CD8-positive, alpha-beta memory T cell (primary cell): ENCODE measurements around the gene MTCL3.

Source experiments
- CTCF ChIA-PET: fragments of 350-600 bp; sonication (Branson Sonifier 250); formaldehyde crosslinking; loops from one replicate; lab custom pipeline; 2021; ENCODE audit warnings: antibody characterized with exemption; lab: Charles Lee
- POLR2A ChIA-PET: fragments of 350-600 bp; sonication (Branson Sonifier 250); formaldehyde crosslinking; loops from one replicate; lab custom pipeline; 2021; ENCODE audit warnings: antibody characterized with exemption; lab: Charles Lee
- DNase-seq, 5 donors: peaks; one replicate each; pipeline versions ENCODE4 v3.0.0 to v3.0.0-alpha.2; 2020 to 2022; ENCODE audit warnings: mixed read lengths in 1 of 5
- H3K27ac ChIP-seq: one replicate; pipeline ENCODE4 v1.7.0; 2013; ENCODE audit warnings: low read depth, mild to moderate bottlenecking, low read length, moderate library complexity
- H3K27me3 ChIP-seq: 2 replicates; pipeline ENCODE4 v1.7.0; 2013; ENCODE audit warnings: low read length, mild to moderate bottlenecking; ENCODE audit not compliant: insufficient read depth, poor library complexity, severe bottlenecking
- H3K36me3 ChIP-seq: 2 replicates; pipeline ENCODE4 v1.7.0; 2013; ENCODE audit warnings: mild to moderate bottlenecking, low read length, moderate library complexity; ENCODE audit not compliant: insufficient read depth
- H3K4me1 ChIP-seq: 2 replicates; pipeline ENCODE4 v1.7.0; 2013; ENCODE audit warnings: mild to moderate bottlenecking, low read length, moderate library complexity; ENCODE audit not compliant: insufficient read depth
- H3K4me3 ChIP-seq: 2 replicates; pipeline ENCODE4 v1.7.0; 2013; ENCODE audit warnings: mild to moderate bottlenecking, low read length
- H3K9me3 ChIP-seq: 2 replicates; pipeline ENCODE4 v1.7.0; 2013; ENCODE audit warnings: mild to moderate bottlenecking, low read length
- H3K27ac Mint-ChIP-seq, 8 donors: one replicate each; pipeline ENCODE4 v1.8.0; 2020 to 2021; ENCODE audit warnings: mixed read lengths in 8 of 8, mild to moderate bottlenecking in 6 of 8, inconsistent platforms in 3 of 8, moderate library complexity in 3 of 8
- H3K27me3 Mint-ChIP-seq, 2 donors: one replicate each; pipeline ENCODE4 v1.8.0; 2020 to 2021; ENCODE audit warnings: mixed read lengths in 2 of 2, mild to moderate bottlenecking in 1 of 2, moderate library complexity in 1 of 2
- H3K36me3 Mint-ChIP-seq, 3 donors: one replicate each; pipeline ENCODE4 v1.8.0; 2020 to 2021; ENCODE audit warnings: mixed read lengths in 3 of 3, inconsistent platforms in 1 of 3, mild to moderate bottlenecking in 1 of 3
- H3K4me1 Mint-ChIP-seq, 3 donors: one replicate each; pipeline ENCODE4 v1.8.0; 2020 to 2021; ENCODE audit warnings: mixed read lengths in 3 of 3, inconsistent platforms in 1 of 3, mild to moderate bottlenecking in 1 of 3
- H3K4me3 Mint-ChIP-seq, 7 donors: one replicate each; pipeline ENCODE4 v1.8.0; 2020 to 2021; ENCODE audit warnings: mixed read lengths in 7 of 7, mild to moderate bottlenecking in 6 of 7, moderate library complexity in 4 of 7, inconsistent platforms in 2 of 7
- H3K9me3 Mint-ChIP-seq, 5 donors: one replicate each; pipeline ENCODE4 v1.8.0; 2020 to 2022; ENCODE audit warnings: mixed read lengths in 5 of 5, mild to moderate bottlenecking in 3 of 5, moderate library complexity in 2 of 5, inconsistent platforms in 1 of 5

Gene MTCL3

GRCh38 chr6:127464881-127465459, 54.2 kb downstream of the MTCL3 start:
- no peak overlapping the region for H3K27ac ChIP-seq
- DNase-seq: peak; percentile 24 to 63 (median 25)
- Mint-ChIP-seq H3K27ac (no peak overlapping the region), H3K9me3 (no peaks in the 10 kb centered on the region), H3K4me3 (no peak overlapping the region), H3K4me1 (no peaks in the 10 kb centered on the region), H3K27me3 (no peaks in the 10 kb centered on the region), H3K36me3 (no peaks in the 10 kb centered on the region)
- no peaks in the 10 kb centered on the region for H3K9me3 ChIP-seq
- no peak overlapping the region for H3K4me3 ChIP-seq
- POLR2A ChIA-PET: no interaction called here
- CTCF ChIA-PET: interaction anchor here (2.2 kb wide), 2 partner anchors 74 kb away, joined by 11 to 14 read pairs; no protein-coding TSS in a partner anchor
- no peaks in the 10 kb centered on the region for H3K36me3 ChIP-seq
- no peaks in the 10 kb centered on the region for H3K27me3 ChIP-seq
- H3K4me1 ChIP-seq: no peaks in the 10 kb centered on the region

DNA sequence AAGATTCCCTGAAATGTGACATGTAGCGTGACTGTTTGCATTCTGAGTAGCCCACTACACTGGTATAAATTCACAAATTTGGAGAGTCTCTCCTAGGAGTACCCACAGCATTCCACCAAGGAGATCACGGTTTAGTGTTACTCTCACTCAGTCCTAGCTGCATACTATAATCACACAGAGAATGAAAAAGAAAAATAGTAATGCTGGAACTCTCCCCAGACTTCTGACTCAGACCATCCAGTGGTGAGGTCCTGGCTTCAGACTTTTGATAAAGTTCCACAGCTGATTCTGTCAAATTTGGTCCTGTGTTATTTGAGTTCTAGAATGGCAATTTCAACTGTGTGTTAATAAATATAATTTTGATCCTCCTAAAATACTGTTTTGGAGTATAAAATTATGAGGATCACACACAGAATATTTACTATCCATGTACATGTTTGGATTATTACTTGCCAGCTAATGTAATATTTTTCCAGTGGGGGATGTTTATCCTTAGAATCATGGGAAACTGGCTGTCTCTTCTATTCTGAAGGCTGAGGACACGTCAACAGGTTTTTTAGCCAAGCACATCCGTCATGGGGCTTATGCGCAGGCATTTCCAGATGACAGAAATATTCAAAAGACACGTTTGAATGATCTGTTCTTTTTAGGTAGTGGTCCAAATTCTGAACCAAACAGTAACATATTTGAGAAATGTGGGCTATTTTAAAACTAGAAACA, 54.8 kb downstream of the MTCL3 start:
- no peak overlapping the region for H3K27ac ChIP-seq
- H3K4me3 Mint-ChIP-seq: no peak overlapping the region
- H3K4me1 ChIP-seq: no peaks in the 10 kb centered on the region
- POLR2A ChIA-PET: no interaction called here
- no peaks in the 10 kb centered on the region for H3K36me3 ChIP-seq
- no peaks in the 10 kb centered on the region for H3K9me3 Mint-ChIP-seq
- no peaks in the 10 kb centered on the region for H3K9me3 ChIP-seq
- no peaks in the 10 kb centered on the region for H3K36me3 Mint-ChIP-seq
- CTCF ChIA-PET: interaction anchor here (2.2 kb wide), 1 partner anchor 74 kb away, joined by 11 read pairs; no protein-coding TSS in a partner anchor
- no peaks in the 10 kb centered on the region for H3K4me1 Mint-ChIP-seq
- no peak overlapping the region for H3K4me3 ChIP-seq
- H3K27me3 ChIP-seq: no peaks in the 10 kb centered on the region
- DNase-seq: no peak
- no peak overlapping the region for H3K27ac Mint-ChIP-seq
- H3K27me3 Mint-ChIP-seq: no peaks in the 10 kb centered on the region

GRCh38 chr6:127463056-127463455, 56.1 kb downstream of the MTCL3 start:
- no peak overlapping the region for H3K27ac ChIP-seq
- Mint-ChIP-seq H3K27me3 (no peaks in the 10 kb centered on the region), H3K9me3 (no peaks in the 10 kb centered on the region), H3K36me3 (no peaks in the 10 kb centered on the region), H3K27ac (no peak overlapping the region), H3K4me1 (no peaks in the 10 kb centered on the region), H3K4me3 (no peak overlapping the region)
- no peaks in the 10 kb centered on the region for H3K9me3 ChIP-seq
- H3K4me1 ChIP-seq: no peaks in the 10 kb centered on the region
- H3K27me3 ChIP-seq: no peaks in the 10 kb centered on the region
- no peaks in the 10 kb centered on the region for H3K36me3 ChIP-seq
- POLR2A ChIA-PET: no interaction called here
- CTCF ChIA-PET: interaction anchor here (2.2 kb wide), 1 partner anchor 76 kb away, joined by 11 read pairs; no protein-coding TSS in a partner anchor
- H3K4me3 ChIP-seq: no peak overlapping the region
- no peak for DNase-seq

DNA sequence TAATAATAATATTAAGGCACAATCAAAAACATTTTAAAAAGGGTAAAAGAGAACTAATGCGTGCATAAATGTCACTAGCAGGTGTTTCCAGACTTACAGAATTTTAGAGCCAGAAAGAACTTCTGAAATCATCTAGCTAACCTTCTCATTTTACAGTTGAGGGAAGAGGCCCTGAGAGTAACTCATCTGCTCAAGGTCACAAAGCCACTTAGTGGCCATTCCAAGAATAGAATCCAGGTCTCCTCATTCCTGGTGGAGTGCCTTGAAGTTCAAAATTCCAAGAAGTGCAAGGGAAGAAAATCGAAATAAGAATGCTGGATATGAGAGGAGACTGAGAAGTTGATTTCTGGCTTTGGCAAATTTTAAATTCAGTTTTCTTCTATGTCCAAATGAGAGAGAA, 56.8 kb downstream of the MTCL3 start:
- CTCF ChIA-PET: no interaction called here
- no peak overlapping the region for H3K4me3 ChIP-seq

GRCh38 chr6:127460465-127460864, 58.7 kb downstream of the MTCL3 start:
- Histone ChIP-seq H3K4me1 (no peaks in the 10 kb centered on the region), H3K4me3 (no peak overlapping the region), H3K9me3 (no peaks in the 10 kb centered on the region), H3K27ac (no peak overlapping the region), H3K36me3 (no peaks in the 10 kb centered on the region), H3K27me3 (no peaks in the 10 kb centered on the region)
- ChIA-PET POLR2A (no interaction called here), CTCF (interaction anchor here (0.9 kb wide), 1 partner anchor 10 kb away, joined by 3 read pairs; no protein-coding TSS in a partner anchor)
- no peaks in the 10 kb centered on the region for H3K9me3 Mint-ChIP-seq
- no peak overlapping the region for H3K27ac Mint-ChIP-seq
- peaks cover 0 to 1% of the 10 kb centered on the region in 2 donors for H3K27me3 Mint-ChIP-seq
- no peak for DNase-seq
- H3K4me1 Mint-ChIP-seq: no peaks in the 10 kb centered on the region
- H3K36me3 Mint-ChIP-seq: no peaks in the 10 kb centered on the region
- no peak overlapping the region for H3K4me3 Mint-ChIP-seq

More for the DNA sequence above, 56.8 kb downstream of the MTCL3 start:
- Histone ChIP-seq H3K9me3 (no peaks in the 10 kb centered on the region), H3K27me3 (no peaks in the 10 kb centered on the region), H3K36me3 (no peaks in the 10 kb centered on the region), H3K27ac (no peak overlapping the region), H3K4me1 (no peaks in the 10 kb centered on the region)
- Mint-ChIP-seq H3K9me3 (no peaks in the 10 kb centered on the region), H3K4me3 (no peak overlapping the region), H3K4me1 (no peaks in the 10 kb centered on the region), H3K36me3 (no peaks in the 10 kb centered on the region), H3K27ac (no peak overlapping the region), H3K27me3 (no peaks in the 10 kb centered on the region)
- POLR2A ChIA-PET: no interaction called here
- DNase-seq: no peak

DNA sequence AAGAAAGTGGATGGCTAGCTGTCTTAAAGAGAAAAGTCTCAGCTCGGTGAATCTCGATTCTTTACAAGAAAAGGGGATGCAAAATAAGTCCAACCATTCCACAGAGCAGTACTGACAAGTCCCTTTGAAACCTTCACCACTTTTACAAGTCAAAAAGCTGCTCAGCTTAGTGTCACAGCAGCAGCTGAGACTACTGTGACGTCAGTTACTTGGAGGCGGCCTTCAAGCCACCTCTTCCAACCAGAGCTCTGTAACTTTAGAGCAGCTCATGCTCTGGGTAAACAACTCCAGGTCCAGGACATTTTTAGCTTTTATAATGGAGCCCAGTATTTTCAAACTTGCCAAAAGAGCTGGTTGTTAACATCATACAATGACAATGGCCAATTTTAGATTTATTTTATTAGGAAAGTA, 59.9 kb downstream of the MTCL3 start, which contains the start of gene KIAA0408:
Gene KIAA0408 (minus strand): TSS at position 159 of the 411 bp plus-strand sequence. CDS start 5,408 bp downstream, outside the sequence.
- H3K4me1 Mint-ChIP-seq: no peaks in the 10 kb centered on the region
- no peaks in the 10 kb centered on the region for H3K36me3 ChIP-seq
- POLR2A ChIA-PET: no interaction called here

GRCh38 chr6:127458817-127459216, 60.3 kb downstream of the MTCL3 start:
- H3K36me3 Mint-ChIP-seq: no peaks in the 10 kb centered on the region
- H3K27me3 Mint-ChIP-seq: peaks cover 0 to 1% of the 10 kb centered on the region in 2 donors
- Histone ChIP-seq H3K4me1 (no peaks in the 10 kb centered on the region), H3K36me3 (no peaks in the 10 kb centered on the region), H3K4me3 (no peak overlapping the region), H3K27ac (no peak overlapping the region), H3K9me3 (no peaks in the 10 kb centered on the region), H3K27me3 (peaks cover under 1% of the 10 kb centered on the region)
- no peaks in the 10 kb centered on the region for H3K9me3 Mint-ChIP-seq
- no peak overlapping the region for H3K4me3 Mint-ChIP-seq
- ChIA-PET CTCF (interaction anchor here (1.1 kb wide), 1 partner anchor 57 kb away, joined by 3 read pairs; no protein-coding TSS in a partner anchor), POLR2A (no interaction called here)
- no peak overlapping the region for H3K27ac Mint-ChIP-seq
- H3K4me1 Mint-ChIP-seq: no peaks in the 10 kb centered on the region
- DNase-seq: no peak

More for the DNA sequence above, 59.9 kb downstream of the MTCL3 start, which contains the start of gene KIAA0408:
- H3K36me3 Mint-ChIP-seq: no peaks in the 10 kb centered on the region
- no peak within 1 kb of the TSS for H3K4me3 Mint-ChIP-seq
- H3K4me3 ChIP-seq: no peak within 1 kb of the TSS
- DNase-seq: no peak
- H3K27ac ChIP-seq: no peak within 1 kb of the TSS
- H3K27me3 ChIP-seq: no peaks in the 10 kb centered on the region
- no peak within 1 kb of the TSS for H3K27ac Mint-ChIP-seq
- peaks cover 0 to 1% of the 10 kb centered on the region in 2 donors for H3K27me3 Mint-ChIP-seq
- H3K9me3 ChIP-seq: no peaks in the 10 kb centered on the region
- no peaks in the 10 kb centered on the region for H3K9me3 Mint-ChIP-seq
- CTCF ChIA-PET: interaction anchor here (1.1 kb wide), 1 partner anchor 56 kb away, joined by 3 read pairs; no protein-coding TSS in a partner anchor
- H3K4me1 ChIP-seq: no peaks in the 10 kb centered on the region

- H3K27me3 Mint-ChIP-seq: peaks cover 0 to 1% of the 10 kb centered on the region in 2 donors
- Histone ChIP-seq H3K9me3 (no peaks in the 10 kb centered on the region), H3K27me3 (peaks cover 3% of the 10 kb centered on the region), H3K36me3 (no peaks in the 10 kb centered on the region), H3K4me1 (no peaks in the 10 kb centered on the region), H3K4me3 (no peak overlapping the region), H3K27ac (no peak overlapping the region)
- no peaks in the 10 kb centered on the region for H3K36me3 Mint-ChIP-seq
- no peaks in the 10 kb centered on the region for H3K9me3 Mint-ChIP-seq
- ChIA-PET CTCF (no interaction called here), POLR2A (no interaction called here)
- H3K4me3 Mint-ChIP-seq: no peak overlapping the region
- no peaks in the 10 kb centered on the region for H3K4me1 Mint-ChIP-seq
- no peak overlapping the region for H3K27ac Mint-ChIP-seq
- DNase-seq: no peak
Measured at GRCh38 chr6:127458222-127458621, 60.9 kb downstream of the MTCL3 start.
